KMS-11 (cell line): ENCODE measurements around the gene CTBP1.

Source experiments
- H2AFZ ChIP-seq: fragments of 200-600 bp; sonication (generic); 2 replicates; pipeline ENCODE4 v1.6.1; 2016; ENCODE audit warnings: antibody characterized with exemption, mixed run types, low read depth
- H3K27ac ChIP-seq: fragments of 200-600 bp; sonication (generic); 2 replicates; pipeline ENCODE4 v1.6.1; 2016; ENCODE audit warnings: mild to moderate bottlenecking, mixed run types
- H3K27me3 ChIP-seq: fragments of 200-600 bp; sonication (generic); 2 replicates; pipeline ENCODE4 v1.6.1; 2017; ENCODE audit warnings: mild to moderate bottlenecking, low read depth, mixed run types, moderate library complexity; ENCODE audit not compliant: insufficient read depth
- H3K36me3 ChIP-seq: fragments of 200-600 bp; sonication (generic); 2 replicates; pipeline ENCODE4 v1.6.1; 2017; ENCODE audit warnings: mild to moderate bottlenecking, mixed run types; ENCODE audit not compliant: insufficient read depth
- H3K4me1 ChIP-seq: fragments of 200-600 bp; sonication (generic); 2 replicates; pipeline ENCODE4 v1.6.1; 2016; ENCODE audit warnings: mild to moderate bottlenecking, low read depth, mixed run types; ENCODE audit not compliant: poor library complexity, severe bottlenecking
- H3K4me2 ChIP-seq: fragments of 200-600 bp; sonication (generic); 2 replicates; pipeline ENCODE4 v1.7.0; 2016; ENCODE audit warnings: mild to moderate bottlenecking, mixed run types
- H3K4me3 ChIP-seq: fragments of 200-600 bp; sonication (generic); IDR thresholded peaks from 2 replicates; pipeline ENCODE4 v1.6.1; 2017; ENCODE audit warnings: low read depth, low read length, mixed read lengths; ENCODE audit not compliant: insufficient read depth
- H3K79me2 ChIP-seq: fragments of 200-600 bp; sonication (generic); 2 replicates; pipeline ENCODE4 v1.6.1; 2016; ENCODE audit warnings: low read depth, mixed run types; ENCODE audit not compliant: insufficient read depth
- H3K9ac ChIP-seq: fragments of 200-600 bp; sonication (generic); 2 replicates; pipeline ENCODE4 v1.6.1; 2016; ENCODE audit warnings: mild to moderate bottlenecking, mixed run types
- H4K20me1 ChIP-seq: fragments of 200-600 bp; sonication (generic); 2 replicates; pipeline ENCODE4 v1.6.1; 2016; ENCODE audit warnings: mild to moderate bottlenecking, mixed run types; ENCODE audit not compliant: insufficient read depth
- CTCF ChIP-seq: fragments of 200-600 bp; sonication (generic); conservative IDR thresholded peaks from 2 replicates; pipeline ENCODE4 v1.6.1; 2017; ENCODE audit warnings: low read depth, mild to moderate bottlenecking, antibody characterized with exemption, low read length, moderate library complexity, mixed read lengths

CTBP1 gene

DNA sequence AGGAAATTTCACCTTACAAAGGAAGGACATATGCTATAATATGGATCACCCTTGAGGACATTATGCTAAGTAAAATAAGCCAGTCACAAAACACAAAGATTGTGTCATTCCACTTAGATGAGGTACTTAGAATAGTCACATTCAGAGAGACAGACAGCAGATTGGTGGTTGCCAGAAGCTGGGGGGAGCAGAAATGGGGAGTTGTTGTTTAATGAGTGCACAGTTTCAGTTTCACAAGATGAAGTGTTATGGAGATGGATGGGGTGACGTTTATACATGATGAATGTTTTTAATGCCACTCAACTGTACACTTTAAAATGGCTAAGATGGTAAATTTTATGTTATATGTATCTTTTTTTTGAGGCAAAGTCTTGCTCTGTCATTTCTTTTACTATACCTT lies 61.7 kb downstream of the CTBP1 start:
- no peak overlapping the region for H2AFZ ChIP-seq
- no peak for TF ChIP-seq CTCF
- peaks cover 37% of the 10 kb centered on the region for H3K4me1 ChIP-seq
- no peaks in the 10 kb centered on the region for H3K27me3 ChIP-seq
- H3K36me3 ChIP-seq: no peaks in the 10 kb centered on the region
- peak overlapping the region; percentile 52 for H3K4me2 ChIP-seq
- H3K9ac ChIP-seq: no peak overlapping the region
- no peaks in the 10 kb centered on the region for H4K20me1 ChIP-seq
- H3K79me2 ChIP-seq: no peaks in the 10 kb centered on the region
- H3K27ac ChIP-seq: no peak overlapping the region
- no peak overlapping the region for H3K4me3 ChIP-seq

DNA sequence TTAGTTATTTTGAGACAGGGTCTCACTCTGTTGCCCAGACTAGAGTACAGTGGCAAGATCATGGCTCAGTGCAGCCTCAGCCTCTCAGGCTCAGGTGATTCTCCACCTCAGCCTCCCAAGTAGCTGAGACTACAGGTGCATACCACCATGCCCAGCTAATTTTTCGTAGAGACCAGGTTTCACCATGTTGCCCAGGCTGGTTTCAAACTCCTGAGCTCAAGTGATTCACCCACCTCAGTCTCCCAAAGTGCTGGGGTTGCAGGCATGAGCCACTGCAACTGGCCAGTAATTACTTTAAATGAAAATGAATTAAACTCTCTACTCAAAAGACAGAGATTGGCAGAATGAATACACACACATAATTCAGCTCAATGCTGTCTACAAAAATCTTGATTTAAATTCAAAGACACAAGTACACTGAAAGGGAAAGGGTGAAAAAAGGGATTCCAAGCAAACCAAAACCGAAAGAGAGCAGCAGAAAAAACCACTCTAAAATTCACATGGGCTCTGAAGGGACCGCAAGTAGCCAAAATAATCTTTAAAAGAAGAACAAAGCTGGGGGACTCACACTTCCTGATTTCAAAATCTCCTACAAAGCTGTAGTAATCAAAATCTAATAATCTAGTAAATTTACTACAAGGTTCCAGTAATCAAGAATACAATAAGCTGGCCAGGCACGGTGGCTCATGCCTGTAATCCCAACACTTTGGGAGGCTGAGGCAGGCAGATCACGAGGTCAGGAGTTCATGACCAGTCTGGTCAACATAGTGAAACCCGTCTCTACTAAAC lies 64.8 kb downstream of the CTBP1 start:
- Histone ChIP-seq H3K27me3 (no peaks in the 10 kb centered on the region), H3K79me2 (no peaks in the 10 kb centered on the region), H3K4me2 (peak overlapping the region; percentile 76), H2AFZ (no peak overlapping the region), H3K9ac (no peak overlapping the region), H3K4me3 (no peak overlapping the region), H3K27ac (no peak overlapping the region), H4K20me1 (no peaks in the 10 kb centered on the region), H3K36me3 (no peaks in the 10 kb centered on the region), H3K4me1 (peaks cover 37% of the 10 kb centered on the region)
- TF ChIP-seq CTCF: no peak

- Histone ChIP-seq H3K36me3 (no peaks in the 10 kb centered on the region), H3K4me3 (no peak overlapping the region), H3K4me1 (peaks cover 31% of the 10 kb centered on the region), H3K27ac (no peak overlapping the region), H3K27me3 (no peaks in the 10 kb centered on the region), H4K20me1 (no peaks in the 10 kb centered on the region), H3K4me2 (no peak overlapping the region), H3K9ac (no peak overlapping the region), H2AFZ (no peak overlapping the region), H3K79me2 (no peaks in the 10 kb centered on the region)
- TF ChIP-seq CTCF: no peak
These were observed 66.6 kb downstream of the CTBP1 start for GRCh38 chr4:1182313-1182712.

DNA sequence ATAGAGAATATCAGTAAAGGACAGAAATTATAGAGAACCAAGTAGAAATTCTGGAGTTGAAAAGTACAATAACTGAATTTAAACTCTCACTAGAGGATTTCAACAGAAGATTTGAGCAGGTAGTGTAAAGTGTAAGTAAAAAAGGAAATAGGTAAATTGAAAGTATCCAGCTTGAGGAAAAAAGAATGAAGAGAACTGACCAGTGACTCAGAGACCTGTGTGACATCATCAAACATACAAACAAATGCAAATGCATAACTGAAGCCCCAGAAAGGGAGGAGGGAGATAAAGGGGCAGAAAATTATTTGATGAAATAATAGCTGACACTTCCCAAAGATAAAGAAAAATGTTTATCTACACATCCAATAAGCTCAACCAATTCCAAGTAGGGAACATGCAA lies 68.3 kb downstream of the CTBP1 start:
- Histone ChIP-seq H3K27ac (no peak overlapping the region), H3K4me1 (peaks cover 19% of the 10 kb centered on the region), H3K79me2 (no peaks in the 10 kb centered on the region), H2AFZ (no peak overlapping the region), H3K4me3 (no peak overlapping the region), H3K27me3 (no peaks in the 10 kb centered on the region), H3K9ac (no peak overlapping the region), H3K36me3 (no peaks in the 10 kb centered on the region), H4K20me1 (no peaks in the 10 kb centered on the region), H3K4me2 (no peak overlapping the region)
- no peak for TF ChIP-seq CTCF
